SHP77 (cell line): ENCODE measurements around the gene SERPIND1.

Source experiments
- DNase-seq, 2 experiments: peaks; one replicate each; lab custom pipeline; 2025; lab: John Stamatoyannopoulos, UW

SERPIND1 gene

DNA sequence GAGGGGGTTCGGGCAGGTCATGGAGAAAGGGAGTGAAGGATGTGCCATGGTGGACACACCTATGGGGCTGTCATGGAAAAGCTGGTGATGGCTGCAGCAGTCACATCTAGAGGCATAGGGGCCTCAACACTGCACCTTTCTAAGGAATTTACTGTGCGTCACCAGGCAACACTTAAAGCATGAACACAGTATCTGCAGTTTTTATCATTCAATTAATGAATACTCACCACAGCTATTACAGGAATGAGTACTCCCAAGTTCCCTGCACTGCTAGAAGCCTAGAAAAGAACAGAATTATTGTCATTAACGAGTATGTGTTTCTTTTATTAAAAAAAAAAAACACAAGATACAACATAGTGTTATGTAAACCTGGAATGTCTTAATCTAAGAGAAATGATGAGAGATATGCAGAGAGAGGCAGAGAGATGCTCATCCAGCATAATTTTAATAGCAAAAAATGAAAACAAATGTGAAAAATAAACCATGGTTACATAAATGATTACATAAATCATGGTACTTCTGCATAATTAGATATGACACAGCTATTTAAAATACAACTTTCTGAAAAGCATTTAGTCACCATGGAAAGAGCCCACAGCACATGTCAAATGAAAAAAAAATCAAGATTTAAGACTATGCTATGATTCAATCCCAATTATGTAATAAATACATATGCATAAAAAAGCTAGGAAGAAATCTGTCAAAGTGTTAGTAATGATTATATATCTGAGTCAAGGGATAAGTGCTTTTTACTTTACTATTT lies 19.2 kb downstream of the SERPIND1 start:
- DNase-seq: no peak

DNA sequence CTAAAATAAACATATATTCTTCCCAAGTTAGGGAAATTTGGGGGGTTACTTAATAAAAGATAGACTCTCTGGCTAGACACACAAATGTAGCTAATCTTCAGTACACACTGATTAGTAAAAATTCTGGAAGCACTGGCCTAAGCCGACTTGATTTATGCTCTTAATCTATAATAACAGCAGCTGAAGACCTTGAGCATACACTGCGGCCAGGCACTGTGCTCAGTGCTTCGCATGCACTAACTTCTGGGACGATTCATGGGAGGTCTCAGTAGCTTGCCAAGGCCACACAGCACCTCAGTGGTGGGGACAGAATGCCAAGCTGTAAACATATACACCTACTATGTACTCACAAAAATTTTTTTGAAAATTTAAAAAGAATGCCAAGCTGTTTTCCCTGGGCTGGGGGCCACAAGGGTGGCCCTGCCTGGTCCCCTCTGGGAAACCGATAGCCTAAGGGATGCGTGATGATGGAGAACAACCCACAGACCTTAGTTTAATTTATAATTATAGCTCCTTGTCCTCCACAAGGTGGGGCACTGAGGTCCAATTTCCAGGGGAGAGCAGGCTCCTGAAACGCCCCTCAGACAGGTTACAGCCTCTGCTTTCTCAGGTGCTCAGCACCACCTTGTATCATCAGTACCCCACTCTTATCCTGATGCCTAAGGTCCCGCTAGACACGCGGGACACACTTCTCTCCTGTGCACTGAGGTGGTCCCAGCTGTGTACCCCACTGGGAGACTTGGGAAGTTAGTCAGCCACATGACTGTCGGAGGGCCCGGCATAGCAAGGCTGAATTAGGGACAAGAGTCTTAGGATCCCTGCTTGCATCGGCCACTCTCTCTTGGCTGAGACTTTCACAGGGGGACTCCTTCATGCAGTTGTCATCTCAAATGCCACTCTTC lies 20.1 kb downstream of the SERPIND1 start:
- DNase-seq: peak in 1 of 2 experiments; percentile 13

DNA sequence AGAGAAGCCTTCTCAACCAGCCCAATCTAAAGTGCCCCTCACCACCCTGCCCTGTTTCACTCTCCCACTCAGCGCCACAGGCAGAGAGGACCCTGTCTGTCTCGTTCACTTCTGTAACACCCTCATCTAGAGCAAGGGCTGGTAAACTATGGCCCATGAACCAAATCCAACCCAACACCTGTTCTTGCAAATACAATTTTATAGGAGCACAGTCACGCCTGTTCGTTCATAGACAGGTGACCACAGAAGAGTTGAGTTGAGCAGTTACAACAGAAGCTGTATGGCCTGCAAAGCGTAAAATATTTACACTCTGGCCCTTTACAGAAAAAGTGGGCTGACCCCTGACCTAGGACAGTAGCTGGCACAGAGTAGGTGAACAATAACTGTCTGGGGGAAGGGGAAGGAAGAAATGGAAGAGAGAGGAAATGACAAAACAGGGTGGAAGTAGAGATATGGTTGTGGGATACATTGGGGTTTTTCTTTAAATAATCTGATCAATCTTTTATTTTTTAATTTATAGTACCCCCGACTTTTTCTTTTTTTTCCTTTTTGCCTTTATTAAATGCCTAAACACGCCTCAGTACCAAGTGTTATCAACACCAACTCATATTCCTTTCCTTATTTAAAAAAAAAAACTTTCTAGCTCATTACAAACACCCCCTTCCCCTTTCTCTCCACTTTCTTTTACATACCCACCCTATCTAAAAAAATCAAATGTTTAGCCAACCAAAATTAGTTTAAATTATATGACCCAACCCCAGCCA lies 20.9 kb downstream of the SERPIND1 start:
- no peak for DNase-seq

DNA sequence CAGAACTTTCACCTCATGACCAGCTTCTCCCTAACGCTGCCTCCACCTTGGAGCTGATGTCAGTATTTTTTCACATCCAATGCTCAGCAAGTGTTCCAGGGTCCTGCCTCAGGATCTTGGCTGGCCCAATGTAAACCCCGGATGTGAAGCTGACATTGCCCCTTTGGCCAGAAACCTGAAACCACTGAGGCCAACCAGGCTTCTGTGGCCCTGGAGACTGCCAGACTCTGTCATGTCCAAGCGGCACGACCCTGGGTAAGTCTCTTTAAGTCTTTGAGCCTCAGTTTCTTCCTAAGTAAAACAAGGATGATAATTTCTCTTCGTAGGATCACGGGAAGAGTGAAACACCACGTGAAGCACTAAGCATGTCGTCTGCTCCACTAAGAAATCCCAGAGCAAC lies 22.8 kb downstream of the SERPIND1 start:
- no peak for DNase-seq

DNA sequence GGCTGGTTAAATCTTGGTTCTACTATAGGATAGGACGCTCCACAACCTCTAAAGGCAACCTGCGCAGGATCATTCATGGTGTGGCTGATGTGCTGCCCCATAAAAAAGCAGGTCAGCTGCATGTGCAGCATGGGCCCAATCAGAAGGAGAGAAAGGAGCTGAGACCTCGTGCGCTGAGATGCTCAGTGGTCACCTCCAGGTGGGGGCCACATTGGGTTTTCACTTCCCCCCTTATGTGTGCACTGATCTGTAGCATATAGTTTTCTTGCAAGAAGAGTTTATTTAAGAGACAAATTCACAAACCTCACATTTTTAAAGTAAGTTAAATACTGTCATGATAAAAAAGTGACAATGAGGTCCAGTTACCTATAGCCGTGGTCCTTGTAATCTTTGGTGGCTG lies 24.3 kb downstream of the SERPIND1 start:
- DNase-seq: no peak

DNA sequence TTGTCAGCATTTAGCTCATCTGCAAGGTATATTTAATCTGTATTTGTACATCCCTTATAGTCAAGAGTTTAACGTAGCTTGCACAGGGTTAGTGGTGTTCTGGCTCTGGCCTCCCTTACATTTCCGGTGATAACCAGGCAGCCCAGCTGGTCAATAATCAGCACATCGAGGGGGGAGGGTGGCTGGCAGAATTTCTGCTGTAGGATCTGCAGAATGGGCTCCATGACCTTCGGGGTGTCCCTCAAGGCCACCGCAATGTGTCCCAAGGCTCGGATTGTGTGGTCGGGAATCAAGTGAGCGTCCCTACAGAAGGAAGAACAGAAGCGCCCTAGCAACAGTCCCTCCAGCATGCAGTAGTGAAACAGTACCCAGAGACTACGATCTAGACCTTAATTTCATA lies 25.1 kb downstream of the SERPIND1 start:
- DNase-seq: no peak

DNA sequence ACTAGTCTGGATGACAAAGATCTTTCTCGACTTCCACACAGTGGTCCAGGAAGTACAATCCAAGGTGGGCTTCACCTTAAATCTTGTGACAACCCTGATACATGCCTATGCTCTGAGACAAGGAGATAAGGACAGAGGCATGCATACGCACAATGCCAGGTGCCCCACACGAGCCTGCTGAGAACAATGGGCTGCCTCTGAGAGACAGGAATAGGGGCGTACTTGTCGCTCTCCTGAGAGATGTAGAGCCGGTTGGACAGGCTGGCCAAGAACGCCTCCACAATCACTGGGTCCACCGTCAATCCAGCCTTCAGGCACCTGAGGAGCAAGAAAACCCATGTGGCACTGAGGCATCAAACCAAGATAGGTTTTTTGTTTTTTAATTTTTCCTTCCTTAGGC lies 25.5 kb downstream of the SERPIND1 start:
- no peak for DNase-seq

DNA sequence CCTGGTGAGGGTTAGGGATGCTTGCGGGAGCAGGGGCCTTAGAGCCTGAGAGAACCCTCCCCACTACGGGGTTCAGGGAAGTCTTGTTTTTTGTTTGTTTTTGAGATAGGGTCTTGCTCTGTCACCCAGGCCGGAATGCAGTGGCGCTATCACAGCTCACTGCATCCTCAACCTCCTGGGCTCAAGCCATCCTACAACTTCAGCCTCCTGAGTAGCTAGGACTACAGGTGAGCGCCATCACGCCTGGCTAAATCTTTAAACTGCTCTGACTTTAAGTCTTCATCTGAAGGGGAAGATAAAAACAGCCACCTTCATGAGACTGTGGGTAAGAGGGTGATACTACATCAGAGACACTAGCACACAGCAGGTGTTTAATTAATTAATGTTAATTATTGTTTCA lies 28.5 kb downstream of the SERPIND1 start:
- no peak for DNase-seq

DNA sequence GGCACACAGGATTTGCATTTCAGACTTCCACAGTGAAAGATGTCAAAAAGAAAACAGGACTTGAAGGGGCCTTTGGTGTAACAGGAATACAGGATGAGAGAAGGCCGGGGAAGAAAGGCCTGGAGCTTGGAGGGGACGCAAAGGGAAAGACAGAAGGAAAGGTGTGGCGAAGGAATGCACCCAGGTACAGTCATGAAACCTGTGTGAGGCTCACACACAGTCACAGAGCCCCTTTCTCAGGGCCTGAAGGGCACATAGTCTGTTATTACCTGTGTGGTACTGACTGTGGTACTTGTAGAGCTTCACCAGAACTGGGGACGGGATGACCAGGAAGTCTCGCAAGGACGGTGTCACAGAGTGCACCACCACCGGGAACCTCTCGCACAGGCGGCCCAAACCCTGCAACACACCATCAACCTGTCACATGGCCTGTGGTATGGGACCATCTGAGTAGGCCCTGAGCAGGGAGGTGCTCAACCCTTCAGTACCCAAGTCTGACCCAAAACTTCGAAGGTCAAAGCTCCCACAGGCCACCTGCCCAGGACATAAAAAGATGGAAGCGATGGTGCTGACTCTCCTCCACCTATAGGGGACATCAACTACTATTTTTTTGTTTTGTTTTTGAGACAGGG lies 29.1 kb downstream of the SERPIND1 start:
- DNase-seq: no peak

DNA sequence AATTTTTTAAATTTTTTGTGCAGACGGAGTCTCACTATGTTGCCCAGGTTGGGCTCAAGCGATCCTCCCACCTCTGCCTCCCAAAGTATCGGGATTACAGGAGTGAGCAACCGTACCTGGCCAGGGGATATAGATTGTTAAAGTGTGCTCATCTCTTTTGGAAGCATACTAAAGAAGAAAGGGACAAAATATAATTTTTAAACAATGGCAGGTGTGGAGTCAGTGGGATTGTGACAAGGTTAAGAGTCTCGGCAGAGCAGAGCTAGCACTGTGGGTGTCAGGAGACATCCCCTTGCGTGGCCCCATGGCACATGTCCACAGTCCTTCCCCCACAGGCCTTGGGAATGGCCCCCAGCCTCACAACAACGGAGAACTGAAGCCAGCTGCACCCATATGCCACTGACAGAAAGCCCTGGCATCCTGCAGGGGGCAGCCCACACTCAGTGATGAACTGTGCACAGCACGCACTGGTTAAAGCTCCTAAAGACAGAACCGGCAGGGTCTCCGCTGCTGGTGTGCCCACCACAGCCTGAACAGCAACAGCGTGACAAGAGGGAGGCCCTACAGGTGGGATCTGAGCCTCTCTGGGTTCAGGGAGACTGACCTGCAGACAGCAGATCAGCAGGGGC lies 29.9 kb downstream of the SERPIND1 start:
- peak; percentile 20 to 36 for DNase-seq

DNA sequence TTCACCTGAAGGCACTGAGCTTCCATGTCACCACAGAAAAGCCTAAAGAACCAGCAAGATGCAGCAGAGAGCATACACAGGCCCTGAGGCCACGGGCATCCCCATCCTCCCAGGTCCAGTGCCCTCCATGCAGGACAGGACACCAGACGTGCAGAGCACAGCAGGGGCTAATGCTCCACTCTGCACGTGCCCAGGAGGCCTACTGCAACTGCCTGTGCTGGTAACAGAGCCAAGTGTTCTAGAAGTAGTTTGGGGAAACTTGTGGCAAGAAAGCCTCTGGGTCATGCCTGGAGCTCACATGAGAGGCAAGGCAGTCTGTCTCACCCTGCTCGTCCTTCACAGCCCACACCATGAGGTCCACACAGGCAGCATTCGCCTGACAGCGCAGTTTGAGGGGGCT lies 30.7 kb downstream of the SERPIND1 start:
- DNase-seq: no peak

DNA sequence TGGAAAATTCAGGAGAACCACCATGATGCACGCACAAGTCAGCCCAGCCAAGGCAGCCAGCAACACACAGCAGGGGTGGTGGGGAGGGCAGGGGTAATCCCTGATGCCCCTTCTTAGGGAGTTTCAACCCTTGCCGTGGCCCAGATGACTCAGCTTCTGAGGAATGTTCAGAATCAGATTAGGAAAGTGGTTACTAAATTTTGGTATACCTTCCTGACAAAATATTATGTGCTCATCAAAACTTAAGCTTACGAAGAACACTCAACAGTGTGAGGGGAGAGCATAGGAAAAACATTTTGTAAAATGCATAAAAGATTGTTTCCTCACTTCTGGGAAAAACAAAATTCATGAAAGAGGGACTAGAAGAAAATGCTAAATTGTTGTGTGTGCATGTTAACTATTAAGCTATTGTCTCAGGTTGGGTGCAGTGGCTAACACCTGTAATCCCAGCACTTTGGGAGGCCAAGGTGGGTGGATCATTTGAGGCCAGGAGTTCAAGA lies 32.1 kb downstream of the SERPIND1 start:
- DNase-seq: no peak

DNA sequence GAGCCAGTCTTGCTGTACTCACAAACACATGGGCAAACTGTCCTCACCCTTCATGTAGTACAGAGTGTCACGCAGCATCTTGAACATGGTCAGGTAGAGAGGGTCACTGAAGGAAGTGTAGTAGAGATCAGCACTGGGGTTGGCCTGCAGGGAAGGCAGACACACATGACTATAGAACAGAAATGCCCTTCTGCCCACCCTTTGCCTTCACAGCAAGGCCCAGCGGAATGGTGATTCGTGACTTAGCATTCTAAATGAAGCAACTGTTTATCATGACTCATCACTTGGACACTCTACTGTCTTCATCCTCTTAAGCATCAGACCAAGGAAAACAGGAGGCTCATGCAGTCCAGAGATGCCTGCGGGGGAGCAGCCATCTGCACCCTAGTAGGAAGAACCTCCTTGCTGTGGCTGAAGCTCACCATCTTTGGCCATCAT lies 33.4 kb downstream of the SERPIND1 start:
- no peak for DNase-seq

DNA sequence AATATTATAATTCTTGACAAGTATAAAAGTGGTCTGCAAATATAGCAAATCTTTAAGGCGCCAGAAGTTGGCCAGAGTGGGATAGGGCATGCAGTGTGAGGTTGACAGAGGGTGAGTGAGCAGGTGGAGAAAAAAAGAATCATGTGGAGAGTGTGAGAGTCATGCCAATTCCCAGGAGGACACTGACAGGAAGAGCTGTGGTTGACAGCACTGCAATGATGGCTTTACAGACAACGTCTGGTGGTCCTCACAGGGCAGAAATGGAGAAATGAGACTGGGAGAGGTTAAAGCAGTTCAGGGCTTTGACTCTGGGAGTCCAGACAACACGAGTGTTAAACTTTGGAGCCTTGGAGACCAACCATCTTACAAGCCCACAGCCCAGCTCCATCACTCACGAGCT lies 34.9 kb downstream of the SERPIND1 start:
- no peak for DNase-seq

DNA sequence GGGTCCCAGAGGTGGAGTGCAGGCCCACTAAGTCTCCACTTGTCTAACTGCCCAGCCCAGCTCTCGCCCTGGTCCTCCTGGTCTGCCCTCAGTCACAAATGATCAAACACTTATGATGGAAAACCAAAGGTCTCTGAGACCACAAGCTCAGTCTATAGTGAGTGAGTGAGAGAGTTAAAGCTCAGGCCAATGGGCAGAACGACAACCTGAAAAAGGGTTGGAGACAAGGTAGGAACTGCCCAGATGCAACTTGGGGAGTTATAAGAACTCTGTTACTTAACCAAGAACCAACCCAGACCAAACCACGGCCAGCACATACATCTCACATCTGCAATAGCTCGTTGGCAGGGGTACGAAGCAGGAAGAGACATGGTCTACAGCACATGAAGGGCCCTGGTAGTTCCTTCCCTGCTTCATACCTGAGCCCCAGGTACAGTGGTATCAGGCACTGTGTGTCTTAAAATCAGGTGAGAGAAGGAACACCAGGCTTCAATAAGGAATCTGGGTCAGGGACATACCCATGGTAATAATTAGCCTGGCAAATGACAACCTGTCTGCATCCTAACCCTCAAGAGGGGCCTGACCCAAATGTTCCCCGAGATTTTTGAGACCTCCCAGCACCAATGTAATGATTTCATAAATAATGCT lies 35.7 kb downstream of the SERPIND1 start:
- no peak for DNase-seq

DNA sequence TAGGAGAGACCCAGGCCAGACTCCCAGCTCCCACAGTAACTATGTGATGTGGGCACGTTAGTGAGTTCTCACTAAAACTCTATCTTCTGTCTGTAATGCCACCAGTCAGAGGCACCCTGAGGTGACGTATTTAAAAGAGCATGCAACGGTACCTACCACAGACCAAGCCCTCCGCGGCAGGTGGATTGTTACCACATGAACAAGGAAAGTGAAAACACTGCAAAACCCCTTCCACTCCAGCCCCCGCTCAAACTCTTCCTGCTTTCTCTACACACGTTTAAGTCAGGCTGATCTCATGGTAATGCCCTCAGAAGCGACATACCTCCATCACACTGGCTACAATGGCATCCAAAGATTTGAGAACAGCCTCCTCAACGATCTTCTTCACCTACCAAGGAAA lies 36.7 kb downstream of the SERPIND1 start:
- no peak for DNase-seq

DNA sequence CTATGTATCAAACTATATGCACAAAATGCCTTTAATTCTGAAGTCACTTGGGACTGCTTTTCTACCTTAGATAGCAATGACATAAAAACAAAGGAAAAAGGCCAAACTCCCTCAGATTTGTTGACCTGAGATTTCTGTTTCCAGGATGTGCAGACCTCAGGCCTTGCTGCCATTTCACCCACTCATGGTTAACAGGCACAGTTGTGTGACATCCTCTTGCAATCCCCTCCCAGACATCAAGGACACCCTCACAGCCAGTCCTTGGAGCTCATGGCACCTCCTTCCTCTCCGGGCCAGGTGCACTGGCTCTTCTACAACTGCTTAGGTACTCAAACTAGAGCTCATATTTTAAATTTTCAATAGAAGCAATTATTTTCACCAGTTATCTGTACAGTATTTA lies 37.3 kb downstream of the SERPIND1 start:
- no peak for DNase-seq

DNA sequence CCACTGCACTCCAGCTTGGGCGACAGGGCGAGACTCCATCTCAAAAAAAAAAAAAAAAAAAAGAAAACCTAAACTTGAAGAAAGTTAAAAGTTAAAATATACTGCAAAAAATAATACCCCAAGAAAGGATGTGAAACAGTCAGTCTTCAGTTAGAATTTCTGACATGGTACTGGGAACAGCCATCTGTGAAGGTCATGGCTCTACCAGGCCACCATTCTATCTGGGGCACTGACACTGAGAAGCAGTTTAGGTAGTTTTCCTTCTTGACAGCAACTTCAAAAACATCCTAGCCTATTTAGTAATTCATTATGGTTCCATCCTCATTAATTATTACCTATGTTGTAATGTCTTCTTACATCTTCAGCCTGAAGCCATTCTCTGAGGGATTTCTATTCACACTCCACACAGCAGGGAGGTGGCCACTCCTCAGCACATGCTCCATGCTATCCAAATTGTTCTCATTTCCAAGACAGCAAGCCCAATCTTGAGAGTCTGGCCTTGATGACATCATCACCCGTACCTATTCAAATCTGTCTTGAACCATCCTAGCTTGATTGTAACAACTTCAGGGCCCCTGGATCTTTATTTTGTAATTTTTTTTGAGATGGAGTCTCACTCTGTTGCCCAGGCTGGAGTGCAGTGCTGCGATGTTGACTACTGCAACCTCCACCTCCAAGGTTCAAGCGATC lies 38.2 kb downstream of the SERPIND1 start:
- DNase-seq: no peak

DNA sequence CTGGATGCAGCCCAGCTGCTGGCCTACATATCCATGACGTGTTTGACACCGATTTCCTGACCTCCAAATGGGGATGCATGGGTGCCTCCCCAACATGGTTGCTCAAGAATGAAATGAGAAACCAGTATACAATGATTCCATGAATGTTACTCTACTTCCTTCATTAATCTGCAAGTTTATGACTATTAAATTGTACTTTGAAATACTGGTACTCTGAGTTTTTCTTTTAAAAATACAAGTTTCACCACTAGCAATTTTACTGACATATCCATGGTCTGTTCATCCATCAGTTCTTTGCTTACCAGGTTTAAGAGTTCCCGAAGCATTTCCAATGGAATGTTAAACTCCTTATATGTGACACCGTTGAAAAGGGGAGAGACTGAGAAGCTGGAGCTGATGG lies 39.1 kb downstream of the SERPIND1 start:
- DNase-seq: no peak

DNA sequence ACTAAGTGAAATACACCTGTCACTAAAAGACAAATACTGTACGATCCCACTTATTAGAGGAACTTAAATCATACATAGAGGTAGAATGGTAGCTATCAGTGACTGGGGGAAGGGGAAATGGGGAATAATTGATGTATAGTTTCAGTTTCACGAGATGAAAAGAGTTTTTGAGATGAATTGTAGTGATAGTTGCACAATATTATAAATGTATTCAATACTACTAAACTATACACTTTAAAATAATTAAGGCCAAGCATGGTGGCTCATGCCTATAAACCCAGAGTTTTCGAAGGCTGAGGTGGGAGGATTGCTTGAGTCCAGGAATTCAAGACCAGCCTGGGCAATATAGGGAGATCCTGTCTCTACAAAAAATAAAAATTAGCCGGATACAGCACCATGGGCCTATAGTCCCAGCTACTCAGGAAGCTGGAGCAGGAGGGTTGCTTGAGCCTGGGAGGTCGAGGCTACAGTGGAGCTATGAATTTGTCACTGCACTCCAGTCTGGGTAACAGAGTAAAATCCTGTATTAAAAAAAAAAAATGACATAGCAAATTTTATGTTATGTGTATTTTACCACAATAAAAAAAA lies 40.4 kb downstream of the SERPIND1 start:
- no peak for DNase-seq
